GM18909 (cell line): ENCODE data around the gene AHRR.
"Not testable (repeated sequence)": the region's sequence is repeated elsewhere in the genome, so short reads cannot be mapped to it uniquely, and the experiment has no call there.

Experiments used
- ATAC-seq: cut with Tn5 transposase; IDR thresholded peaks from one replicate; pipeline ENCODE4 v1.9.1; 2021; ENCODE audit warnings: mild to moderate bottlenecking; ENCODE audit not compliant: unreplicated experiment, poor library complexity

The AHRR gene

GRCh38 chr5:305050-305449 is 16.5 kb upstream of the AHRR start:
- ATAC-seq = no peak

GRCh38 chr5:305459-305858 is 16.1 kb upstream of the AHRR start:
- no peak for ATAC-seq

- no peak for ATAC-seq
Measured at GRCh38 chr5:306011-306805, 15.3 kb upstream of the AHRR start.

GRCh38 chr5:307306-307705 is 14.2 kb upstream of the AHRR start:
- no peak for ATAC-seq

- no peak for ATAC-seq
Measured at GRCh38 chr5:307794-308579, 13.5 kb upstream of the AHRR start.

DNA sequence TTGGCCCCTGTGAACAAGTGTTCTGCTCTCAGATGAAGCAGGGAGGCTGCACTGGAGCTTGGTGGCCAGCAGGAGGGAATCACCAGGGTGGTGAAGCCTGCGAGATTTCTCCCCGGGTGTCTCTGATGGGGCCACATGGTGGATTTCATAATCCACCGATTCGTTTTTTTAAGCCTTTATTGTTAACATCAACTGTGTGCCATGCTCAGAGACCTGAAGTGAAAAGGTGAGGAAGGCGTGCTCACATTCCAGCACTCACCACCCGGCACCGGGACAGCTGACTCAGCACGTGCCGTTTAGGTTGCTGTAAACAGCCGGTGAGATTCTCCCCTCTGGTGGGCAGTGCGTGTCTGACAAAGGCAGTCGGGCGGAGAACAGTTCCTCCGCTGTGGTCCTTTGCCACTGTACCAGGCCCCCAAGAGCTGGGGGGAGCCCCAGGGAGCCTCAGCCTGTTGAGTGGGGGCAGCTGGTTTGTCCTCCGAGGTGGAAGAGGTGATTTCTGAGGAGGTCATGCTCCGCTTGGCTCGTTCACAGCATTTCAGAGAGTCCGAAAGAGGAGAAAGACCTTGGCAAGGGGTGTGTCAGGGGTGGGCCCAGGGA is 12.7 kb upstream of the AHRR start:
- ATAC-seq = no peak

GRCh38 chr5:309831-310230 is 11.7 kb upstream of the AHRR start:
- ATAC-seq = not testable (repeated sequence)

DNA sequence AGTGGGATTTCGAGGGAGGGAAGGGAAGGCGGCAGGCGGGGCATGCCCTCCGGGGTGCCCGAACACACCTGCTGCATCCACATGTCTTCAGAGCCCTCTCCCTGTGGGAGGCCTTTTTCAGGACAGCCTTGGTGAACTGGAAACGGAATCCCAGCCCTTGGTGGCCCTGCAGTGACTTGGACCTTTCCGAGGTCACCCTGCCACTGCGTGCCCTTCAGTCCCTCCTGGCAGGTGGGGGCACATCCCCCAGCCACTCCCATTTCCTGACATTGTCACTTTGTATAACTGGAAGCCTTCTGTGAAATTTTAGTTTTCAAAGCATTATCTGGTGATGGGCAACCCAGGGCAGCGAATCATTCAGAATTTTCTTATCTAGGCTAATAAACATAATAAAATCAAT is 11.0 kb upstream of the AHRR start:
- ATAC-seq = no peak

DNA sequence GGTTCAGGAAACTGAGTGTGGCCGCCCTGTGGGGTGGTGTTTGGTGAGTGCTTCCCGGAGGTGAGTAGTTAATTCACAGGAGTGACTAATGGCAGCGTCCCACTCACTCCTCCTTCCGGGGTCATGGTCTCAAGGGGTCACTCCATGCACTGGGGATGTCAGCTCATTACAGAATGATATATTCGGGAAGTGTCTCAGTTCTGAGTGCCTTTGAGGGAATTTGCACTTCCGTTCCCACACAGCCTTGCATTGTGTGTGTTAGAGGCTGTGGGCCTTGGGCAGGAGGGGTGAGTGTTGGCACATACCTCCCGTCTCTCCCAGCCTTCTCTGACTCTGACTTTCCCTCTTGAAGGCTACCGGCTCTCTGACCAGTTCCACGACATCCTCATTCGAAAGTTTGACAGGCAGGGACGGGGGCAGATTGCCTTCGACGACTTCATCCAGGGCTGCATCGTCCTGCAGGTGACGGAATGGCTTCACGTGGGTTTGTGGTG is 10.5 kb upstream of the AHRR start:
- ATAC-seq = no peak

GRCh38 chr5:311963-312362 is 9.6 kb upstream of the AHRR start:
- ATAC-seq = no peak

GRCh38 chr5:312845-313244 is 8.7 kb upstream of the AHRR start:
- ATAC-seq = no peak

DNA sequence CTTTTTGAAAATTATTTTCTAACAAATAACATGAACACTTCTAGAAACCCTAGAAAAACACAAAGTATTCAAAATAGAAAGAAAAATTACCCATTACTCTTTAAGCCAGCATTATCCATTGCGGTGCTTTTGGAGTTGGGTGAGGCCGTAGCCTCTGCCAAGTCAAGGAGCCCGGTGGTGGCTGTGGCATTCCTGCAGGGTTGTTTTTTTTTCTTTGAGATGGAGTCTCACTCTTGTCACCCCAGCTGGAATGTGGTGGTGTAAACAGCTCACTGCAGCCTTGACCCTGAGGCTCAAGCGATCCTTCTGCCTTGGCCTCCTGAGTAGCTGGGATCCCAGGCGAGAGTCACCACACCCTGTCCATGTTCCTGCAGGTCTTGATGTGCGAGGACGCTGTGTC is 8.2 kb upstream of the AHRR start:
- ATAC-seq = no peak

DNA sequence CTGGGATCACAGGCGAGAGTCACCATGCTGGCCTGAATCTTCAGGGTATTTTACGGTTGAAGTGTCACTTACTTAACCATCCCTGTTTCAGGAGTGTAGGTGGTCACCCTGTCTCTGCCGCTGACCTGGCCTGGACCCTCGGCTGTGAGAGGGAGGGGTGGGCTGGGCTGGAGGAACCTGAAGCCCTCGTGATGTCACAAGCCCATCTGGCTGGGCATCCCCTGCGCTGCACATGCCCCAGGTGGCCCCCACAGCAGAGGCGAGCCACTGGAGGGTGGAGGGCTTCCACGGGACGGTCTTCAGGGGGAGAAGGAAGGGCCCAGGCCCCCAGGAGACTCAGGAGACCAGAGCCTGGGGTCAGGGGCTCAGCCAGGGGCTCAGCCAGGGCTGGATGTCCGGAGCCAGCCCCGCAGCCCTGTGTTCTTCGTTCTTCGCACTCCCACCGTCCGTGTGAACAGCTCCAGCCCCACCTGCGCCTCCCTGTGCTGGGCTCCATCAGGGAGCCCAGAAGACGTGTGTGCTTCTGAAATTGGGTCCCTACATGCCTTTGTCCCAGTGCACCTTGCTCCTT is 7.6 kb upstream of the AHRR start:
- no peak for ATAC-seq

DNA sequence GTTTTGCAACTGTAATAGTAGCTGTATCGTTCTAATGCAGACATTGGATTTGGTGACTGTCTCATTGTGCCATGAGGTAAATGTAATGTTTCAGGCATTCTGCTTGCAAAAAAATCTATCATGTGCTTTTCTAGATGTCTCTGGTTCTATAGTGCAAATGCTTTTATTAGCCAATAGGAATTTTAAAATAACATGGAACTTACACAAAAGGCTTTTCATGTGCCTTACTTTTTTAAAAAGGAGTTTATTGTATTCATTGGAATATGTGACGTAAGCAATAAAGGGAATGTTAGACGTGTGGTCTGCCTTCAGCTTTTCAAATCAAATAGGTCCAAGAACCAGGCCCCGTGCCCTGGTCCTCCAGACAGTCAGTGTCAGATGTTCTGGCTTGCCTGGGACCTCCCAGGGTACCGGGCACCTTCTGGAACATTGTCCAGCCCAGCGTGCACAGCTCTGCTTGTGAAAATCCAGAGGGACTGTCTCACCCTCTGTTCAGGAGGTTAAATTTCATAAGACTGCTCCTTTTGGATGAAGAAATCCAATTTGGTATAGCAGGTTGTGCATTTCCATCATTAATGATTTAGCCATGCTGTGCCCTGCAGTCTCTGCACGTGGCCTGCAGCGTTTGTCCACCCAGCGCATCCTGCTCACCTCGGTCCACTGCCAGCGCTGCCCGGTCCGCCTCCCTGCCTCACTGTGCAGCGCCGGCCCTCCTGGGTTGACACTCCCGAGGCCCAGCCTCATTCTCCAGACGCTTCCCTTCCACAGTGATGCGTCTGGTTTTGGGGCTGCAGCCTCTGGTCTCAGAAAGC is 6.6 kb upstream of the AHRR start:
- ATAC-seq = no peak

DNA sequence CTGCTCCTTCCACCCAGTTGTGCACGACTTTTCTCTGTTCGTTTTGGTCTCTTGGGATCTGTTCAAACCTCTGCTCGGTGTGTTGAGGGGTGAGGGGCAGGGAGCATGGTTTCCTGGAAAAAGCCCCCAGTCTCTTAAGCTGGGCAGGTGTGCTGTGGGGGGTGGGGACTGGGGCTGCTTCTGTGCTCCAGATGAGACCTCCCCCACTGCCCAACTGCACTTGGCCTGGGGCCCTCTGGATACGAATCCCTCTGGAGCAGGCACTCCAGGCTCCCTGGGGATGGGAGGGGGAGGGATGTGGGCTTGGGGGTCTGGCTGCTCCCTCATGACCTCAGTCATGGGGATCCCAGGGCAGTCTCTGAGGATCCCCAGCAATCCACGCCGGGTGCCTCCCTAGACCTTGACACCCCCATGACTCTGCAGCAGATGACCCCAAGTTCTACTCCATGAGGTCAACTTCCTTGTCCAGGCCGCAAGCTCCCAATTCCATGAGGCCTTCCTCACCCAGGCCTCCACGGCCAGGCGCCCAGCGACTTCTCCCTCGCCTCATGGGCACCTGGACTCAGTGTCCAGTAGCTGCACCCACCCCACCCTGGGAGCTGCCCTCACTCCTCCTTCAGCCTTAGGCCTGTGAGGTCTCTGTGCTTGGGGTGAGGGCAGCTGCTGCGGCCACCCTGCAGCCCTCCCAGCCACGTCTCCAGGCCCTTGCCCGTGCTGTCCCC is 5.9 kb upstream of the AHRR start:
- no peak for ATAC-seq

DNA sequence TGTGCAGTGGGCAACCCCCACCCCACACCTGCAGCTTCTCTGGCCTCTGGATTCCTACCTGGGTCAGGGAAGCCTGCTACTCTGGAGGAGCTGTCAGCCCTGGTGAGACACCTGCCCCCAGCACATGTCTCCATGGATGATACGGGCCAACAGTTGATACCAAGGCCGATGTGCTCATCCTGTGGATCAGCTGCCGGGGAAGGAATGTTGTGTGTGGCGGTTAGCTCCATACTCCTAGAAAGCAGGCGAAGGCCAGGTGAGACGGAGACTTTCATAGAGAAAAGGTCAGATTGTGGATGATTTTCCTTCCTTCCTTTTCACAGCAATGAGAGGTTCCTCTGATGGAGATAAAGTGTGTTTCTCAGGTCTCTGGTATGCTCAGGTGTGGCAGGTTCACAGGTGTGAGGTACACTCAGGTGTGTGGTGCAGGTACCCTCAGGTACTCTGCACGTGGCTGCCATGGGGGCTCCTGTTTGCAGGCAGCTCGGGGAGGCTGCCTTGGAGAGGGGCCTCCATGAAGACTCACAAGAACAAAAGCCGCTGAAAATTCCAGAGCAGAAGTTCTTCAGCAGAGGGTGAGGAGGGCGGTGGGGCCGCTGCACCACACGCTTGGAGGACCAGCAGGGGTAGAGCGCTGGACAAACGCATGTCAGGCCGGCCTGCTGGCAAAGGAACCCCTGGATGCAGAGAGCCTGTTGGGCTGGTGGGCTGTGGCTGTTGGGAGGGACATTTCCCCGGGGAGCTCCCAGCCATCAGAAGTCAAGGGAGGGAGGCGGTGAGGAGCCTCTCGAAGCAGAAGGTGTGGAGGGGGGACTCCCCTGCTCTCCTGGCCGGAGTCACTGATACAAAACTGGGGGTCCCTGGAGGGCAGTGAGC is 5.1 kb upstream of the AHRR start:
- ATAC-seq = peak; percentile 3

DNA sequence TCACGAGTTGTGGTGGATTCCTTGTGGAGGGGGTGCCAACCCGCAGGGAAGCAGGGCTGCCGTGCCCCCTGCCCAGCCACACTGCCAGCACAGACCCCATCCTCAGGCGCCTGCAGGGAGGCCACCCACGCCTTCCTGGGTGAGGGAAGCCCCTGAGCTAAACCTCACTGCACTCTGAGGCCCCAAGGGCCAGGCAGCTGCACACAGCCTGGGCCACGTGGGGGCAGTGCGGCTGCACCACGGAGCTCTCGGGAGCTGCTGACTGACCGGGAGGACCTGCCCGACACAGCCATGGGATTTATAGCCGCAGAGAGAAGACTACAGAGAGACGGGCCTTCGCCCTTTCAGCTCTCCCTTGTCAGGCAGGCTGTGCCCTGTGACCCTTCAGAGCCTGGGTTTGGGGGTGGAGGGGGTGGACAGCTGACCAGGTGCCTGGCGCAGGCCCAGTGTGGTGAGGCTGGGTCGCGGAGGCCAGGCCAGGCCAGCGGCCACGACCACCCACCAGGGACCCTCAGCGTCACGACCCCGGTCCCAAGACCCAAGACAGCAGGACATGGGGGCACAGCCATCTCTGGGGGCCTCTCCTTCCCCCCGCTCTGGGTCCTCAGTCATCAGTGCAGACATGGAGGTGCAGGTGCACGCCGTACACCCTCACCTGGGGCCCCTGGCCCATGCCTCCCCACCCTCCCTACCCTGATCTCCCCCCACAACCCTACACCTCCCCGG is 4.3 kb upstream of the AHRR start:
- ATAC-seq = peak; percentile 74

GRCh38 chr5:318341-318897 is 3.1 kb upstream of the AHRR start:
- ATAC-seq = no peak
